Measurements from ENCODE around the gene WDR88.
A peak's percentile ranks its signal among the peaks of the same experiment; 100 is the strongest.
"Not testable (repeated sequence)": the region's sequence is repeated elsewhere in the genome, so short reads cannot be mapped to it uniquely, and the experiment has no call there.

Gene WDR88

DNA sequence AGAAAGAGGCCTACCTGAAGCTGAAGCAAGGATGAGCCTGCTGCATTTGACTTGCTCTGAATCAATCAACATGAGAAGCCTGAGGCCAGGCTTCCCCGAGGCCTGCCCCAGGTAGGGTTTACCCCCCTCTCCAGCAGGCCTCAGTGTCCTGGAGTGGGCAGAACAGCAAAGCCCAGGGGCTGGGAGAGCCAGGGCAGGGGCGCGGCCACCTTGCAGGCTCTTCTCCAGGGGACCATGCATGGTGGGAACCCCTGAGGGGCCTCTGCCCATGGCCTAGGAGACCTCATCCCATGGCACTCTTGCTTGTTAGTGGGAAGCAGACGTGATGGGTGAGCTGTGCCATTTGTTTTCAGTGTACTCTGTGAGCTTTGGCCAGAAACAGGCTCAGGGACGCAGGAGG is 42.3 kb downstream of the WDR88 start:
- DNase-seq: no peak

DNA sequence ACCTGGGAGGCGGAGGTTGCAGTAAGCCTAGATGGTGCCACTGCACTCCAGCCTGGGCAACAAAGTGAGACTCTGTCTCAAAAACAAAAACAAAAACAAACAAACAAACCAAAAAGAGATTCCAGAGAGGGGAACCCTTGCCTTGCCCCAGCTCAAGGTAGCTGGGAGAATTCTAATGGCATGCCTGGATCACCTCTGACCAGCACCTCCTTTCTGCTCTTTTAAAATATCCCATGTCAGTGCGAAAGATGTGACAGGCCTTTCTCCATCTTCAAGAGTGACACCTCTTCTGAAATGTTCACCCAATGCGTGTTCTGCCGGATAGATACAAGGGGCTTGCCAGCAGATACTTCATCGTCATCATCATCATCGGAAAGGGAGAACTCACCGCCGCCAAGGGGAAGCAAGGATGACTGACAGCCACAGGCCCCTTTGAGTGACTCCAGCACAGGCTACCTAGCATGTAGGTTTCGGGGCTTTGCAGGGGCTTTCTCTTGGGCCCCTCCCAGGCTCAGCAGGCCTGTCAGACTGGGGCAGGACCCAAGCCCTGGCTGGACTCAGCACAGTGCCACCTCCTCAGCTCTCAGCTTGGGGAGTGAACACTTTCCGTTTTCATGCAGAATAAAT is 43.4 kb downstream of the WDR88 start:
- DNase-seq: no peak

- DNase-seq: no peak
Observed at GRCh38 chr19:33175886-33176669, 44.2 kb downstream of the WDR88 start.

- peak; percentile 100 for DNase-seq
Observed at GRCh38 chr19:33176670-33177416, 44.9 kb downstream of the WDR88 start.

GRCh38 chr19:33177417-33177979 is 45.6 kb downstream of the WDR88 start:
- DNase-seq: no peak

- DNase-seq: no peak
Observed at GRCh38 chr19:33186431-33187182, 54.7 kb downstream of the WDR88 start.

- DNase-seq: no peak
Observed at GRCh38 chr19:33187183-33187540, 55.2 kb downstream of the WDR88 start.

DNA sequence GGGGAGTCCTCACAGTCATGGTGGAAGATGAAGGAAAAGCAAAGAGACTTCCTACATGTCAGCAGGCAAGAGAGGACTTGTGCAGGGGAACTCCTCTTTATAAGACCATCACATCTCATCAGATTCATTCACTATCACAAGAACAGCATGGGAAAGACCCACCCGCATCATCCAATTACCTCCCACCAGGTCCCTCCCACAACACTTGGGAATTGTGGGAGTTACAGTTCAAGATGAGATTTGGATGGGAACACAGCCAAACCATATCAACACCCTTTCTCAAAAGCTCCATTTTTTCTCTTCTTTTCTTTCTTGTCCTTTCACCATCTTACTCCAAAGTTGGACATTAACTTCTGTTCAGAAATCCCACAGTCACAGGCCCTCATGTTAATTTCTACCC is 57.5 kb downstream of the WDR88 start:
- no peak for DNase-seq

DNA sequence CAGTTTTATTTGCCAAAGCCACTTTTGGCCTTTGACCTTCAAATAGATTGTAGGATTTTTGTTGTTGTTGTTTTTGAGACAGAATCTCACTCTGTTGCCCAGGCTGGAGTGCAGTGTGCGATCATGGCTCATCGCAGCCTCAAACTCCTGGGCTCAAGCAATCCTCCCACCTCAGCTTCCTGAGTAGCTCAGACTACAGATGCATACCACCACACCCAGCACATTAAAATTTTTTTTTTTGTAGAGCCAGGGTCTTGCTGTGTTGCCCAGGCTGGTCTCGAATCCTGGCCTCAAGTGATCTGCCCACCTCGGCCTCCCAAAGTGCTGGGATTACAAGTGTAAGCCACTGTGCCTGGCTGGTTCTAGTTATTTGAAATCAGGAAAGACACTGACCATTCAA is 59.2 kb downstream of the WDR88 start:
- DNase-seq: not testable (repeated sequence)

DNA sequence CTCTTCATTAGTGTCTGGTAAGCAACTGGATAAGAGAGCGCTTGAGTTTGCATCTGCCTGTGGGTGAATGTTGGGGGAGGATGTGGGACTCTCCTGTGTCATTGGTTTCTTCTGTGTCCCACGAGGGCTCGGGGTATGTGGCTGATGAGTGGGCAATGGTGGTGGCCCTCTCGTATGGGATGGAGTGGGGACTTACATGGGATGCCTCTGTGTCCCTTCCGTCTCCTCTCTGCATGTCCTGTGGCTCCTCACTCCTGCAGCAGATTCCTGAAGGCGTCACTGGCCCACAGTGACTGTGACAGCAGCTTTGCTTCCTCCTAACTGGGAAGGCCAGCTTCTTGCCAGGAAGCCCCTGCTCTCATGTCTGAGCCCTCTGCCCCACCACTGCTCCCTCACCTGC is 59.6 kb downstream of the WDR88 start:
- no peak for DNase-seq

- no peak for DNase-seq
Observed at GRCh38 chr19:33192010-33192409, 60.1 kb downstream of the WDR88 start.

- DNase-seq: no peak
Observed at GRCh38 chr19:33193269-33193864, 61.5 kb downstream of the WDR88 start.

- no peak for DNase-seq
Observed at GRCh38 chr19:33193865-33194362, 62.0 kb downstream of the WDR88 start, which contains the start of gene LRP3. LRP3 (plus strand) TSS chr19:33194330; CDS start chr19:33194786, 456 bp downstream.

GRCh38 chr19:33194532-33194885 is 62.6 kb downstream of the WDR88 start:
- no peak for DNase-seq

DNA sequence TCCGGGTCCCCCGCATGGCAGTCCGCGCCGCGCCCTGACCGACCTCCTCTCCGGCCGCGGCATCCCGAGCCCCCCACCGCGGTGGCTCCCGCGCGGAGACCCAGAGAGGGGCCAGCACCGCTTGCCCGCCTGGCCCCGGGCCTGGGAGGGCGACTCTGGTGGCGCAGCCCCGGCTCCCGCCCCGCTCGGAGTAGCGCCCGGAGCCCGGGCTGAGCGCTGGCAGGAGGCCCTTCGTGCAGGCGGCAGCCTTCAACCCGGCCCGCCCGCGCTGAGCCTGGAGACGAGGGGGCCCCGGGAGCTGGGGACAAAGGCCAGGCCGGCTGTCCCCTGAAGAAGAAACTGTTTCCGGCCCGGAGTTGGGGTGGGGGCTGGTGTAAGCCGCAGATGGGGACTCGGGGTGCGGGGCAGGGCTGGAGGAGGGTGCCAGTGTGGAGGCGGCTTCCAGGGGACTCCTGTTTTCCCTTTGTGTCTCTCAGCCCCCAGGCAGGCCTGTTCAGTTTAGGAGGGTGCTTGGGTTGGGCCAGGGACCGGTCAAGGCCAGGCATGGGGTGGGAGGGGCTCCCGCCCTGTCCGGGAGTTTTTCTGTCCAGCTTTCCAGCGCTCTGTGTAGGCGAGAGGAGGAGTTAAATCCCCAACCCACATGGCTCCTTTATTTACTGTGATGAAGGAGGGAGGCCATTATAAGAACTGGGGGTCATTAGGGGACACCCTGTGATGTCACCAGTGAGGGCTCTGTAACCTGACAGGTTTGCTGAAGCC is 63.2 kb downstream of the WDR88 start:
- DNase-seq: no peak

DNA sequence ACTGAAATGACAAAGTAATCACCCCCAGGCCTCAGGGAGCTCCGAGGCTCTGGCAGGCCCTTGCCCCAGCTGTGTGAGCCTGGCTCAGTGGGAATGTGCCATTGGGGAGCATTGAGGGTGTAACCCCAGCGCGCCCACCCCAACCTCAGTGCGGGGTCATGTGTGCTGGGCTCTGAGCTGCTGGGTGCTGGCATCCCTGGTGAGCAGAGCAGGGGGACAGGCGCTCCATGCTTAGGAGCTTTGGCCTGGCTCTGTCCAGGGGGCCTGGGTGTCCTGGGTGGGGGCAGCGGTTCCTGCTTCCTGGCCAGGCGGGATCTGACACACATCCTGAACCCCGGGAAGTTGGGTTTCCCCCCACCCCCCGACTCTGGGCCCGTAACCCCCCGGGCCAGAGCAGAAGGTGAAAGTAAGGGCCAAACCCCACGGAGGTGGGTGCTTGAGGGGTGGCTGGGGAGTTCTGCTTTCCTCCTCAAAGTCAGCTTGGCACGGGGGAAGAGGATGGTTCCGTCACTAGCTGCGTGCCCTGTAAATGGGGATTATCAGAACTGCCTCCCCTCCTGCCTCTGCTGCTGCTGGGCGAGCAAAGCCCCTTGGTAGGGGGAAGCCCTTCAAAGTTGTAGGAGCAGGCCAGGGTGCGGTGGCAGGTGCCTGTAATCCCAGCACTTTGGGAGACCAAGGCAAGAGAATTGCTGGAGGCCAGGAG is 63.9 kb downstream of the WDR88 start:
- DNase-seq: no peak

DNA sequence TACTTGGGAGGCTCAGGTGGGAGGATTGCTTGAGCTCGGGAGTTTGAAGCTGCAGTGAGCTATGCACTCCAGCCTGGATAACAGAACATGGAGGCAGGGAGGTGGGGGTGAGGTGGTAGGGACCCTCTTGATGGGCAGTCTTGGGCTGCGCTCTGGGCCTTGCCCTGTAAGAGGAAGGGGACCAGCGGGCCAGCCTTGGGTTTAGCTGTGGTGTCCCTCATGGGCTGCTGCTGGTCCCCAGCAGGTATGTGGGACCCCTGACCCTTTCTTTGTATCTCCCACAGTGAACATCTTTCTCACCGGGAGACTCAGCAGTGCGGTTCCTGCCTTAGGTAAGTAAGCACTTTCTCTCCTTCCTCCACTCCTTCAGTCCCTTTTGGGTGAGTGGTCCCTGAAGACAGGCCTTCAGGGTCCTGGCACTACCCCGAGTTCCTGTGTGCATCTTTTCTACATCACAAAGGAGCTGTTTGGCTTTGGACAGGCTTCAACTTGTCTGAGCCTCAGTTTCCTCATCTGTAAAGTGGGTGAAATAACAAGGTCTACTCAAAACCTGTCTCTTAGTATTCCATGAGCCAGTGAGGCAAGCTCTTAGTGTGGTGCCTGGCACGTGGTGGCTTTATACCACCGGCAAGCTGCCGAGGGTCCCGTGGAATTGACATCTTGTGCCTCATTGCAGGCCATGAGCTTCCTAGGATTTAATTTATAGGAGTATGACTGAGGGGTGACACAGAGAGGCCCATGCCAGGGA is 64.7 kb downstream of the WDR88 start:
- no peak for DNase-seq

DNA sequence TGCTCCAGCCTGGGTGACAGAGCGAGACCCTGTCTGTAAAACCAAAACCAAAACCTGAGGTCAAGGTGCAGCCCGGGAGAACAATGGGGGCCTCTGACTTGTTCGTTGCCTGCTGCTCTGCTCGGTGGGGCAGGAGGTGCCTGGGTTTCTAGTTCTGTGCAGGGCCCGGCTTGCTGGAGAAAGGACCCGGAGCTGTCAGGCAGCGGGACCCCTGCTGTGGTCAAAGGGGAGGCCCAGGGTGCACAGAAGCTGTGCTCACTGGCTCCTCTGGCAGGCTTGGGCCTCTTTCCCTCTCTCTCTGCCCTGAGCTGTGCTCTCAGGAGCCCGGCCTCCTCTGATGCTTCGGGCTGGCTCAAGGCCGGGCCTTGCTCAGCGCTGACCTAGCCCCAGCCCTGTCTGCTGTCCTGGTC is 65.7 kb downstream of the WDR88 start:
- no peak for DNase-seq

- no peak for DNase-seq
Observed at GRCh38 chr19:33198169-33198568, 66.3 kb downstream of the WDR88 start.
